Measurements from ENCODE around the gene BNIP1.

Gene BNIP1

GRCh38 chr5:173178369-173178910 lies 34.1 kb downstream of the BNIP1 start:
- H3K4me3 ChIP-seq (ENCODE audit: low read depth, low read length) = no peak overlapping the region
- TF ChIP-seq CTCF (IDR thresholded peaks at IDR 0.05; ENCODE audit: control insufficient read depth, extremely low read depth, insufficient read depth) = no peak
- no peak for DNase-seq (ENCODE audit: low read depth)

DNA sequence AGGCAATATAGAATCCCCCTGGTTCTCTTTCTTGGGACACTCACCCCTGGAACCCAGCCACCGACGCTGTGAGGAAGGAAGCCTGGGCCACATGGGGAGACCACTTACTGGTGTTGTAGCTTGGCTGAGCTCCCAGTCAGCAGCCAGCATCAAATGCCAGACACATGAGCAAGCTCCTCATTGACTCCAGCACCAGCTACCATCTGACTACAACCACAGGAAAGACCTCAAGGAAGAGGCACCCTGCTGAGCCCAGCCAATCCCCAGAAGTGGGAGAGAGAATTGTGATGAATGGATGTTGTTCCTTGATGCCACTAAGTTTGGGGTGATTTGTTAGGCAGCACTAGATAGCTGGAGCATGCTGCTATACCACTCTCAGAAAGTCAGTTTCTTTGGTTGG lies 36.0 kb downstream of the BNIP1 start:
- DNase-seq (ENCODE audit: low read depth) = no peak
- TF ChIP-seq CTCF (IDR thresholded peaks at IDR 0.05; ENCODE audit: control insufficient read depth, extremely low read depth, insufficient read depth) = no peak
- H3K4me3 ChIP-seq (ENCODE audit: low read depth, low read length) = no peak overlapping the region

DNA sequence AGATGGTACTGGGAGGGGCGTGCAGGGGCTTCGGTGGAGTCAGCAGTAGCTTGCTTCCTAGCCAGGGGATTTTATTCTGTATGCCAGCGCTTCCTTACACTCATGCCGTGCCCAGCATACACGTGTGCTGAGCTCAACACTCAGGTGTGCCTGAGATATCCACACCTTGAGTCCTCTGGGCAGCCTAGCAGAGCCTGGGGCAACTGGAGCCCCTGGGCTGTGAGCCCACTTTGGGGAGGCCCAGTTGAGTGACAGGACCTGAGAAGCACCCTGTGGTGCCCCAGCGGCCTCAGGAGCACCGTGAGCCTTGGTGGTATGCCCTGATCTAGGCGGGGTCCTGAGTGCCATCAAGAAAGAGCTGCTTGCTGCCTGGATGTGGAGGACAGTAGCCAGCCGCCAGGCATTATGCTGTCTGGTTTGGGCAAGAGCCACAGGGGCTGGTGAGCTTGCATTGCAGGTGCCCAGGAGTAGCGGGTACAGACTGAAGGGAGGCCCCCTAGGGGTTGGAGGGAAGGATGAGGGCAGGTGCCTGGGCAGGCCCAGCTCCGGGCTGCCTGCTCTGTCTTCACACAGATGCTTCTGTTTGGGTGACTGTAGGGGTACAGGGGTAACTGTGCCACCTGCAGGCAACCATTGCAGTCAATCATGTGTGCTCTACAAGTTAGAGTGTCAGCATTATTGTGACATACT lies 42.9 kb downstream of the BNIP1 start:
- no peak overlapping the region for H3K4me3 ChIP-seq (ENCODE audit: low read depth, low read length)
- no peak for TF ChIP-seq CTCF (IDR thresholded peaks at IDR 0.05; ENCODE audit: control insufficient read depth, extremely low read depth, insufficient read depth)
- DNase-seq (ENCODE audit: low read depth) = no peak

DNA sequence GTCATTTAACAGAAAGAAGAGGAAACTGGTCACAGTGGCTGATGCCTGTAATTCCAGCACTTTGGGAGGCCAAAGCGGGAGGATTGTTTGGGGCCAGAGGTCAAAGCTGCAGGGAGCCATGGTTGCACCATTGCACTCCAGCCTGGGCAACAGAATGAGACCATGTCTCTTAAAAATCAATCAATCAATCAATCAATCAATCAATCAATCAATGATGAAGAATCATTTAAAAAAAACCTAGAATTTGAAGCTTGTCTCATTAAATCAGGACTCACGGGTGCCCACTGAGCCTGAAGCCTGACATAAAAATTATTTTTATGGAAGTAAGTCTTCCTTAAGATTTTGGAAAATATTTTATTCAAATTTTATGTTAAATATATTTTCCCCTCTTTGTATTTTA lies 43.9 kb downstream of the BNIP1 start:
- no peak overlapping the region for H3K4me3 ChIP-seq (ENCODE audit: low read depth, low read length)
- no peak for DNase-seq (ENCODE audit: low read depth)
- TF ChIP-seq CTCF (IDR thresholded peaks at IDR 0.05; ENCODE audit: control insufficient read depth, extremely low read depth, insufficient read depth) = no peak

DNA sequence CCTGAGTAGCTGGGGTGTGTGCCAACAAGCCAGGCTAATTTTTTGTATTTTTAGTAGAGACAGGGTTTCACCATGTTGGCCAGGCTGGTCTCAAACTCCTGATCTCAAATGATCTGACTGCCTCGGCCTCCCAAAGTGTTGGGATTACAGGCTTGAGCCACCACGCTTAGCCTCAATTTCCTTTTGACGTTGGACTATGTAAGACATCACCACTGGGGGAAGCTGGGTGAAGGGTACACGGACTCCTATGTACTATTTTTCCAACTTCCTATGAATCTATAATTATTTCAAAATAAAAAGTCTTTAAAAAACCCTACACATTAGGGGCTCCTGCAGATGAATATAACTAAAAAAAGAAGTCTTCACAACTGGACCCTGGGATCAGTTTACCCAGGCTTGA lies 46.7 kb downstream of the BNIP1 start:
- H3K4me3 ChIP-seq (ENCODE audit: low read depth, low read length) = no peak overlapping the region
- no peak for TF ChIP-seq CTCF (IDR thresholded peaks at IDR 0.05; ENCODE audit: control insufficient read depth, extremely low read depth, insufficient read depth)
- no peak for DNase-seq (ENCODE audit: low read depth)

DNA sequence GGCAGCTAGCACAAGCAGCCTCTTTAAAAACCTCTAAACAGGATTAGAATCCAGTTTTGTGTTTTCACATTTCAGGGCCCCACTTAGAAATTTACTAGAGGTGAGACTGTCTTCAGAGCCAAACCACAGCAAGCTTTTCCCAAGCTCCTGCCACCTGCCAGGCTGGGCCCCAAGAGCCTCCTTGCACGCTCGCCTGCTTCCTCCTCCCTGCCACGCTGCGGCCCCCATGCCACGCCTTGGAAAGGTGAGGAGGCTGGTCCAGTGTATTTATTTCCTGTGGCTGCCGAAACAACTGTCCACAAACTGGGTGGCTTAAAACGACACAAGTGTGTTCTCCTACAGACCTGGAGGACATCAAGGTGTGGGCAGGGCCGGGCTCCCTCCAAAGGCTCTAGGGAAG lies 47.2 kb downstream of the BNIP1 start:
- H3K4me3 ChIP-seq (ENCODE audit: low read depth, low read length) = no peak overlapping the region
- no peak for TF ChIP-seq CTCF (IDR thresholded peaks at IDR 0.05; ENCODE audit: control insufficient read depth, extremely low read depth, insufficient read depth)
- DNase-seq (ENCODE audit: low read depth) = no peak

DNA sequence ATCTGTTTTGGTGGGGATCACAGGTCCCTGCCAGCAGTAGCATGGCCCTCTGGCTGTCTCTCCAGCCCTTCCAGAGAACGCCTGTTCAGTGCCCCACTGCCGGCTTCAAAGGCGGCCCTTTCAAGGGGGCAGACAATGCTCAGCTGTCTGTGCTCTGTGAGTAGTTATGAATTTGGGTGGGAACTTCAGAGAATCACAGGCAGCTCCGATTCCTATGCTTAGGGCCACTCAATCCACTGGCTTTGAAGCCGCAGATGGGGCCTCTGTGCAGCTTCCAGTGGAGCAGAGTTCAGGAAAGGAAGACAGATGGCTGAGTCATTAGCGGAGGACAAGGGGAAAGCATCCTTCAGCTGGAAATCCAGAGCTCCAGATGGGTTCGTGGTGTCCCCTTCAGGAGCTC lies 48.2 kb downstream of the BNIP1 start:
- DNase-seq (ENCODE audit: low read depth) = no peak
- no peak overlapping the region for H3K4me3 ChIP-seq (ENCODE audit: low read depth, low read length)
- TF ChIP-seq CTCF (IDR thresholded peaks at IDR 0.05; ENCODE audit: control insufficient read depth, extremely low read depth, insufficient read depth) = no peak
